GM21825 (cell line): ENCODE measurements around the gene IGSF9B.

Experiments used
- ATAC-seq: cut with Tn5 transposase; IDR thresholded peaks from one replicate; pipeline ENCODE4 v1.9.1; 2021; ENCODE audit warnings: mild to moderate bottlenecking, moderate library complexity; ENCODE audit not compliant: unreplicated experiment

IGSF9B gene

DNA sequence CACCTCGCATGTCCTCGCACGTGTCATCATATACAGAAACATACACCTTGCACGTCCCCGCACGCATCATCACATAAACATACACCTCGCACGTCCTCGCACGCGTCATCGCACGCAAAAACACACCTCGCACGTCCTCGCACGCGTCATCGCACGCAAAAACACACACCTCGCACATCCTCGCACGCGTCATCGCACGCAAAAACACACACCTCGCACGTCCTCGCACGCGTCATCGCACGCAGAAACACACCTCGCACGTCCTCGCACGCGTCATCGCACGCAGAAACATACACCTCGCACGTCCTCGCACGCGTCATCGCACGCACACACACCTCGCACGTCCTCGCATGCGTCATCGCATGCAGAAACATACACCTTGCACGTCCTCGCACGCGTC lies 16.7 kb downstream of the IGSF9B start:
- no peak for ATAC-seq

GRCh38 chr11:133939558-133939957 lies 17.2 kb downstream of the IGSF9B start:
- ATAC-seq: no peak

DNA sequence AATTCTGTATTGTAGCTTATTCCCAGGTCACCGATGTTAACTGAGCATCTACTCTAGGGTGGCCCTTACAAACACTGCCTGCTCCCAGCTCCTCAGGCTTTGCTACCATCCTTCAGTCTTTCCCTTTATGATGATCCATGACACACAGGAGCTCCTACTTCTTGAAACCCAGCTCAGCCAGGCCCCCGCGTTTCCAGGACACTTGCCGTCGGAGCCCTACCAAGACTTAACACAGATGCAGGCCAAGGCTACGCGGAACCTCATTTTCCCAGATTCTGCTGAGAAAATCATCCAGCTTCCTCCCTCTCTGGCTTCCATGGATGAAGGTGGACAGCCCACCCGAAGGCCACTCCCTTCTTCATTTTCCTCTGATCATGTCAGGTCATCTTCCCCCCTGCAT lies 18.6 kb downstream of the IGSF9B start:
- no peak for ATAC-seq

DNA sequence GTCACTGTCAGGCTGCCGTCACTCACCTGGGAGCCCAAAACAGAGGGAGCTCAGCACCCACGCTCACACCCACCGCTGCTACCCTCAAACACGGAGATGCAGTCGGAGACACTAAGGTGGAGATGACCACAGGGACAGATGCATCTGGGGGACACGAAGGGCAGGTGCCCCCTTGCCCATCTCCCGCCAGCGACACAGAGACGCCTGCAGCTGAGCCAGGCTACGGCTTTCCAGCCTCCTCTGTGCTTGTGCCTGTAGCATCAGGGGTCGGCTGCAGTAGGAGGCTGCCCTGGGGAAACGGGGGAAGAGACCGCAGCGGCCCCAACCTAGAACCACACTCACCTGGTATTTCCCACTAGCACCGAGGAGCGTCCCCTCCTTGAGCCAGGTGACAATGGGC lies 19.3 kb downstream of the IGSF9B start:
- no peak for ATAC-seq

GRCh38 chr11:133937015-133937414 lies 19.8 kb downstream of the IGSF9B start:
- no peak for ATAC-seq

- no peak for ATAC-seq
Observed at GRCh38 chr11:133936592-133936991, 20.2 kb downstream of the IGSF9B start.

GRCh38 chr11:133936136-133936535 lies 20.6 kb downstream of the IGSF9B start:
- no peak for ATAC-seq

DNA sequence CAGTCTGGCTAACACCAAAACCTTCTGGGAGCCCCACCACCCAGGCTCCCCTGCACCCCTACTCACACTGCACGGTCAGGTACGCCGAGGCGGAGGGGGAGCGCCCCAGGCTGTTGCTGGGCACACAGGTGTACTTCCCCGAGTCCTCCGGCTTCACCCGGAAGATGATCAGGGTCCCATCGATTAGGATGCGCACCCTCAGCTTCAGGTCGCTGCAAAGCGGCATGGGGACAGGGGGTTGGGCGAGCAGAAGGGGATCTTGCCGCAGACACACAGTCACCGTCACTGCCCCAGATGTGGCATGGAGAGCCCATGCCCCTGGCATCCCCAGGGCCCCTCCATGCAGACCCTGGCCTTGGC lies 21.2 kb downstream of the IGSF9B start:
- ATAC-seq: no peak

GRCh38 chr11:133934599-133935550 lies 21.9 kb downstream of the IGSF9B start:
- ATAC-seq: no peak

GRCh38 chr11:133934096-133934495 lies 22.7 kb downstream of the IGSF9B start:
- ATAC-seq: no peak

GRCh38 chr11:133931449-133932060 lies 25.2 kb downstream of the IGSF9B start:
- ATAC-seq: no peak

GRCh38 chr11:133930767-133931448 lies 25.9 kb downstream of the IGSF9B start:
- no peak for ATAC-seq

DNA sequence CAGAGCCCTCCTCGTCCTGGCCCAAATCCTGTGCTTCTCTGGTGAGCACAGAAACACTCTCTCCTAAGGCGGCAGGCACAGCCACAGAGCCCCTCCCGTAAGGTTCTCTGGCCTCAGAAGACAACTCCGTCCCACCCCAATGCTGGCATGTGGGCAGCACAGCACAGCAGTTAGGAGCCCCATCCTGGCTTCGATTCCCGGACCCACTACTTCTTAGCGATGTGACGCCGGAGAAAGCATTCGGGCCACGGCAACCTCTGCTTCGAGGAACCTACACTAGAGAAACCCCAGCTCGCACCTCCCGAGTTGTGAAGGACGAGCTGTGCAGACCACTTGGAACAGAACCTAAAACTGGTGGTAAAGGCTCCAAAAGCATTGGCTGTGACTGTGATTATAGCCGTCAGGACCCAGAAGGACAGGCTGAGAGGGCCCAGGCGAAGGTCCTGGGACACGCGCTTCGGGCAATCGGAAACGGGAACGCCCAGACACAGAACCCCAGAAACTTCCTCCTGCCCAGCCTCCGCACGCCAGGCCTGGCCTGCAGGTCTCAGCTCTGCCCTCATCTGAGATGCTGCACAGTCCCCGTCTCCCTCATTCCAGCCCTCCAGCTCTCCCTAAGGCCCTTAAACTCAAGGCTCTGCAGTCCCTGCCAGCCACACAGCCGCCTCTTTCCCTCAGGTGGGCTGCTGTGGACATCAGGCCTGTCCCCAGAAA lies 26.6 kb downstream of the IGSF9B start:
- ATAC-seq: no peak

DNA sequence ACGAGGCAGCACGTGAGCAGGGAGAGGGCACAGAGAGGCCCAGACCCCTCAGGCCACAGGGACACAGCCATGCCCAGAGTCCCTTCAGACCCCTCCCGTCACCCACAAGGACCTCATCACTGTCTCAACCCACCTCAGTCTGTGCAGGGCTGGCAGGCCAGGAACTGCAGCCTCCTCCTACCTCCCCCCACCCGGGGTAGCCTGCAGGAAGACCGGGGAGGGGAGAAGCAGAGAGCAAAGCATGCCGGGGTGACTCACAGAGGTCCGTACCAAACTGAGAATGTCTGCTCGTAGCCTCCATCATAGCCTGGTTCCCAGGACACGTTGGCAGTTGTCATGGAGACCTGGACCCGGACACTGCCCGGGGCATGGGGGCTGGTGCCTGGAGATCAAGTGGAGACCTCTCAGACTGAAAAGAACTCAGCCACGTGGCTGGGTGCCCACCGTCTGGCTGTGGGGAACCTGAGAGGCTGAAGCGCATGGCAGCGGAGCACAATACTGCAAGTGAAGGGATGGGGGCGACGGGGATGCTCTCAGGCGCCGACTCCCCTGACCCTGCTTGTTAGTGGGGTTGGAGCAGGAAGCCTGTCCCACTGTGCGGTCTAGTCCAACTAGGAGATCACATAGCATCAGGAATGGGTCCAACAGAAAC lies 27.2 kb downstream of the IGSF9B start:
- no peak for ATAC-seq

- ATAC-seq: peak; percentile 62
Observed at GRCh38 chr11:133928628-133929059, 28.1 kb downstream of the IGSF9B start.

GRCh38 chr11:133927690-133928627 lies 28.8 kb downstream of the IGSF9B start:
- ATAC-seq: peak; percentile 67

DNA sequence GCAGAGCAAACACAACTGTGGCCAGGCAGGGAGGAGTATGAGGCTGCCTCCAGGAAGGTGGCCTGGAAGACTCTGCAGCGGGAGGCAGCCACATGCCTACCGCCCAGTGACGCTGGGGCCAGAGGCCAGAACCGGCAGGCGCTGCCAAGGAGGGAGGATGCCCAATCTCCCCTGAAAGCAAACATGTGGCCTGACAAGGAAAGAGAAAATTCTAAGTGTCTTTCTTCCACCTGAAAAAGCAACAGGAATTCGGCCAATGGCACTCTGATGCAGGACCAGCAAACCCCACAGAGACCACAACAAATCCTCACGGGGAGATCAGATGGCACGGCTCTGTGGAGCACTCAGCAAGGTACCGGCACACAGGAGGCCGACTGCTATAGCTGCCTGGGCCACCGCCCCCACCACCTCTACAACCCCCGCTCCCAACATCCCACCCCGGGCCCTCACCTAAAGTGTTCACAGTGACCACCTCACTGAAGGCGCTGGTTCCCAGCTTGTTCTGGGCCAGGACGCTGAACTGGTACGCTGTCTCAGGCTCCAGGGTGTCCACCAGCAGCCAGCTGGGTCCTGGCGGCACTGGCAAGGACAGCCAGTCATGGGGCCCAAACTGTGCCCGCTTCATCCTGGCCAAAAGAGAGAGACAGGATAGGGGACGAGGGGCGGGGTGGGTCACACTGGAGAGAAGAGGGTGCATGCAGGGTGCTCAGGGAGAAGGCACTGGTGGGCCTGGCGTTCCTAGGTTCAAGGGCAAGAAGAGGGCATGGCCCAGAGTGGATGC lies 30.1 kb downstream of the IGSF9B start:
- ATAC-seq: no peak

GRCh38 chr11:133925756-133926155 lies 31.0 kb downstream of the IGSF9B start:
- no peak for ATAC-seq

GRCh38 chr11:133924661-133925060 lies 32.1 kb downstream of the IGSF9B start:
- ATAC-seq: no peak
